Gastroesophageal sphincter (tissue), 4 donors: ENCODE results near the gene SPAG7. TPM values are rescaled to one million over a fixed set of nuclear protein-coding genes. Genes with fewer than 3 reads are reported as not detected.
A peak's percentile ranks its signal among the peaks of the same experiment; 100 is the strongest.

Source experiments
- ATAC-seq: fragments of 150-250 bp; one replicate; pipeline ENCODE4 v1.9.1; 2016; ENCODE audit warnings: mild to moderate bottlenecking, moderate library complexity
- H3K27ac ChIP-seq, 4 donors: fragments of 200-600 bp; sonication (generic) in 3 of 4; 1 replicate in 3 of 4; 2 replicates in 1 of 4; pipeline ENCODE4 v1.5.1; 2016 to 2019
- H3K27me3 ChIP-seq: fragments of 200-600 bp; sonication (generic); one replicate; pipeline ENCODE4 v1.5.1; 2019
- H3K36me3 ChIP-seq, 2 donors: fragments of 200-600 bp; sonication (generic); one replicate each; pipeline ENCODE4 v1.5.1; 2019; ENCODE audit warnings: control low read depth in 1 of 2
- H3K4me1 ChIP-seq, 3 donors: fragments of 200-600 bp; sonication (generic); 1 replicate in 2 of 3; 2 replicates in 1 of 3; pipeline ENCODE4 v1.5.1; 2016 to 2019; ENCODE audit warnings: control low read depth in 2 of 3
- H3K4me3 ChIP-seq, 2 donors: fragments of 200-600 bp; sonication (generic); one replicate each; pipeline ENCODE4 v1.5.1; 2019; ENCODE audit warnings: mild to moderate bottlenecking in 1 of 2, moderate library complexity in 1 of 2
- H3K9me3 ChIP-seq, 3 donors: fragments of 200-600 bp; sonication (generic); one replicate each; pipeline ENCODE4 v1.5.1; 2017 to 2019; ENCODE audit warnings: control low read depth in 2 of 3
- CTCF ChIP-seq, 4 experiments: fragments of 200-600 bp in 2 of 4; fragments of 450-650 bp in 2 of 4; sonication (generic) in 1 of 4; IDR thresholded peaks; one replicate each; pipeline ENCODE4 v1.5.1; 2017 to 2019; ENCODE audit warnings: antibody characterized with exemption in 4 of 4, mild to moderate bottlenecking in 2 of 4, moderate library complexity in 2 of 4
- EP300 ChIP-seq: sonication (generic); formaldehyde crosslinking; IDR thresholded peaks from one replicate; pipeline ENCODE4 v1.6.1; 2017; ENCODE audit warnings: antibody characterized with exemption, mild to moderate bottlenecking
- POLR2A ChIP-seq, 2 donors: fragments of 450-650 bp; IDR thresholded peaks; one replicate each; pipeline ENCODE4 v1.6.1; 2017; ENCODE audit warnings: antibody characterized with exemption in 2 of 2, mild to moderate bottlenecking in 2 of 2, moderate library complexity in 1 of 2
- POLR2AphosphoS5 ChIP-seq: sonication (generic); formaldehyde crosslinking; IDR thresholded peaks from one replicate; pipeline ENCODE4 v1.6.1; 2017; ENCODE audit warnings: antibody characterized with exemption
- WGBS, 2 donors: methylation state at CpG; one replicate each; pipeline ENCODE4 v1.1.5; 2018; ENCODE audit warnings: low coverage in 1 of 2; 5-methylcytosine and 5-hydroxymethylcytosine counted together
- total RNA-seq, 4 donors: library from RNA; depleted of rRNA; stranded (reverse); fragments of >200 nt; gene quantifications; one replicate each; pipeline ENCODE4 v1.1.0, GENCODE V29; 2016

Gene SPAG7
- total RNA-seq, 4 donors from 2014 or later = 35.1 to 77.5 (median 55.2) TPM

GRCh38 chr17:4978726-4979125 lies 11.1 kb upstream of the SPAG7 start:
- Histone ChIP-seq H3K4me3 (no peak overlapping the region), H3K4me1 (peaks cover 0 to 19% (median 7%) of the 10 kb centered on the region in 3 donors), H3K36me3 (peaks cover 0 to 87% of the 10 kb centered on the region in 2 donors), H3K9me3 (no peaks in the 10 kb centered on the region), H3K27me3 (no peaks in the 10 kb centered on the region), H3K27ac (no peak overlapping the region)
- TF ChIP-seq POLR2AphosphoS5 (no peak), EP300 (no peak), POLR2A (IDR thresholded peaks at IDR 0.05) (no peak), CTCF (IDR thresholded peaks at IDR 0.05) (no peak)
- no peak for ATAC-seq

- WGBS, 2 donors = 93% methylated on average over 5 of the region's 9 CpGs; no CpG with 5 or more reads in 1 of the 2 donors
- H3K27ac ChIP-seq = peak overlapping the region in 3 of 4 donors; percentile 42 to 63 (median 46)
- H3K9me3 ChIP-seq = no peaks in the 10 kb centered on the region
- no peak for TF ChIP-seq POLR2A (IDR thresholded peaks at IDR 0.05)
- no peak for TF ChIP-seq CTCF (IDR thresholded peaks at IDR 0.05)
- no peak for TF ChIP-seq EP300
- TF ChIP-seq POLR2AphosphoS5 = no peak
- no peak for ATAC-seq
- H3K4me3 ChIP-seq = no peak overlapping the region
- no peaks in the 10 kb centered on the region for H3K27me3 ChIP-seq
- H3K4me1 ChIP-seq = peaks cover 0 to 48% (median 13%) of the 10 kb centered on the region in 3 donors
- H3K36me3 ChIP-seq = peaks cover 0 to 83% of the 10 kb centered on the region in 2 donors
Measured at GRCh38 chr17:4974115-4974670, 6.6 kb upstream of the SPAG7 start.

- no peak for TF ChIP-seq POLR2AphosphoS5
- no peak for TF ChIP-seq EP300
- no peak for TF ChIP-seq POLR2A (IDR thresholded peaks at IDR 0.05)
- TF ChIP-seq CTCF (IDR thresholded peaks at IDR 0.05) = no peak
- H3K27me3 ChIP-seq = no peaks in the 10 kb centered on the region
- peaks cover 0 to 76% of the 10 kb centered on the region in 2 donors for H3K36me3 ChIP-seq
- no peak overlapping the region for H3K4me3 ChIP-seq
- H3K4me1 ChIP-seq = peaks cover 3 to 56% (median 20%) of the 10 kb centered on the region in 3 donors
- peak overlapping the region in 3 of 4 donors; percentile 14 to 95 (median 63) for H3K27ac ChIP-seq
- 86 to 90% methylated on average over 1 to 2 of the region's 10 CpGs for WGBS, 2 donors
- H3K9me3 ChIP-seq = no peaks in the 10 kb centered on the region
- ATAC-seq = no peak
Measured at GRCh38 chr17:4973256-4974114, 5.9 kb upstream of the SPAG7 start.

GRCh38 chr17:4972752-4973151 lies 5.1 kb upstream of the SPAG7 start:
- Histone ChIP-seq H3K27me3 (no peaks in the 10 kb centered on the region), H3K9me3 (no peaks in the 10 kb centered on the region), H3K27ac (peak overlapping the region in 2 of 4 donors; percentile 63 to 95), H3K4me3 (no peak overlapping the region), H3K4me1 (peaks cover 3 to 63% (median 26%) of the 10 kb centered on the region in 3 donors), H3K36me3 (peaks cover 0 to 69% of the 10 kb centered on the region in 2 donors)
- ATAC-seq = no peak
- 59% methylated on average over 6 of the region's 12 CpGs; no CpG with 5 or more reads in 1 of the 2 donors for WGBS, 2 donors
- TF ChIP-seq CTCF (IDR thresholded peaks at IDR 0.05) = no peak
- TF ChIP-seq EP300 = no peak
- TF ChIP-seq POLR2A (IDR thresholded peaks at IDR 0.05) = no peak
- TF ChIP-seq POLR2AphosphoS5 = no peak
